Dendritic cell treated with granulocyte-macrophage colony-stimulating factor and Interleukin-4, amounts not matched to agents 40 ng/mL and 50 ng/mL, for 4 days (primary cell): ENCODE measurements around the gene HIF3A.
"Not testable (repeated sequence)": the region's sequence is repeated elsewhere in the genome, so short reads cannot be mapped to it uniquely, and the experiment has no call there.

ENCODE experiments used
- H3K27ac Mint-ChIP-seq: one replicate; pipeline ENCODE4 v1.8.0; 2022; ENCODE audit warnings: mild to moderate bottlenecking, mixed read lengths
- H3K27me3 Mint-ChIP-seq: one replicate; pipeline ENCODE4 v1.8.0; 2022; ENCODE audit warnings: mild to moderate bottlenecking, mixed read lengths
- H3K36me3 Mint-ChIP-seq: one replicate; pipeline ENCODE4 v1.8.0; 2022; ENCODE audit warnings: low read depth, mixed read lengths
- H3K4me1 Mint-ChIP-seq: one replicate; pipeline ENCODE4 v1.8.0; 2022; ENCODE audit warnings: low read depth, mixed read lengths
- H3K4me3 Mint-ChIP-seq: one replicate; pipeline ENCODE4 v1.8.0; 2022; ENCODE audit warnings: mild to moderate bottlenecking, moderate library complexity, mixed read lengths
- H3K9me3 Mint-ChIP-seq: one replicate; pipeline ENCODE4 v1.8.0; 2022; ENCODE audit warnings: mixed read lengths
- intact Hi-C: fragments of 100-400 bp; cut with micrococcal nuclease; formaldehyde crosslinking; loops from one replicate; pipeline ENCODE4 v1.15.0; 2022

The HIF3A gene

GRCh38 chr19:46296722-46297461, at the start of gene HIF3A:
TSS of gene HIF3A (plus strand) at chr19:46297042. CDS start at chr19:46297077, 35 bp downstream.
- Mint-ChIP-seq H3K36me3 (no peaks in the 10 kb centered on the region), H3K9me3 (no peaks in the 10 kb centered on the region), H3K4me1 (peaks cover 16% of the 10 kb centered on the region), H3K27ac (no peak within 1 kb of the TSS), H3K4me3 (no peak within 1 kb of the TSS), H3K27me3 (peaks cover 61% of the 10 kb centered on the region)
- intact Hi-C loops, result no loop called here

- peaks cover 30% of the 10 kb centered on the region for H3K27me3 Mint-ChIP-seq
- no peak overlapping the region for H3K4me3 Mint-ChIP-seq
- no peaks in the 10 kb centered on the region for H3K4me1 Mint-ChIP-seq
- no peaks in the 10 kb centered on the region for H3K9me3 Mint-ChIP-seq
- H3K27ac Mint-ChIP-seq, result no peak overlapping the region
- H3K36me3 Mint-ChIP-seq, result no peaks in the 10 kb centered on the region
- intact Hi-C loops, result no loop called here
Observed at GRCh38 chr19:46250076-46250735, 46.6 kb upstream of the HIF3A start.

- Mint-ChIP-seq H3K4me3 (no peak overlapping the region), H3K36me3 (no peaks in the 10 kb centered on the region), H3K27ac (no peak overlapping the region), H3K9me3 (no peaks in the 10 kb centered on the region), H3K27me3 (peaks cover 22% of the 10 kb centered on the region), H3K4me1 (peaks cover 2% of the 10 kb centered on the region)
- intact Hi-C loops, result no loop called here
Observed at GRCh38 chr19:46251416-46251815, 45.4 kb upstream of the HIF3A start.

GRCh38 chr19:46254776-46255175, 42.1 kb upstream of the HIF3A start:
- H3K9me3 Mint-ChIP-seq, result no peaks in the 10 kb centered on the region
- no peaks in the 10 kb centered on the region for H3K36me3 Mint-ChIP-seq
- H3K27me3 Mint-ChIP-seq, result peaks cover 16% of the 10 kb centered on the region
- H3K4me3 Mint-ChIP-seq, result no peak overlapping the region
- intact Hi-C loops, result no loop called here
- no peak overlapping the region for H3K27ac Mint-ChIP-seq
- H3K4me1 Mint-ChIP-seq, result peaks cover 18% of the 10 kb centered on the region

- no peaks in the 10 kb centered on the region for H3K36me3 Mint-ChIP-seq
- no peak overlapping the region for H3K4me3 Mint-ChIP-seq
- no peaks in the 10 kb centered on the region for H3K9me3 Mint-ChIP-seq
- H3K27ac Mint-ChIP-seq, result no peak overlapping the region
- intact Hi-C loops, result no loop called here
- H3K4me1 Mint-ChIP-seq, result peaks cover 18% of the 10 kb centered on the region
- peaks cover 23% of the 10 kb centered on the region for H3K27me3 Mint-ChIP-seq
Observed at GRCh38 chr19:46256855-46257254, 40.0 kb upstream of the HIF3A start.

GRCh38 chr19:46261501-46261900, 35.3 kb upstream of the HIF3A start:
- Mint-ChIP-seq H3K27me3 (peaks cover 42% of the 10 kb centered on the region), H3K4me1 (peaks cover 23% of the 10 kb centered on the region)
- H3K9me3 Mint-ChIP-seq, H3K27ac Mint-ChIP-seq, H3K4me3 Mint-ChIP-seq, intact Hi-C loops, H3K36me3 Mint-ChIP-seq: not testable (repeated sequence)

- H3K9me3 Mint-ChIP-seq, H3K27ac Mint-ChIP-seq, H3K36me3 Mint-ChIP-seq, H3K4me3 Mint-ChIP-seq, intact Hi-C loops: not testable (repeated sequence)
- Mint-ChIP-seq H3K27me3 (peaks cover 48% of the 10 kb centered on the region), H3K4me1 (peaks cover 13% of the 10 kb centered on the region)
Observed at GRCh38 chr19:46262684-46263296, 34.1 kb upstream of the HIF3A start.

- H3K27me3 Mint-ChIP-seq, result peaks cover 55% of the 10 kb centered on the region
- H3K9me3 Mint-ChIP-seq, H3K4me1 Mint-ChIP-seq, H3K36me3 Mint-ChIP-seq, H3K4me3 Mint-ChIP-seq, H3K27ac Mint-ChIP-seq: not testable (repeated sequence)
- intact Hi-C loops, result loop anchor here (1.0 to 2.0 kb wide), 2 partner anchors 186 to 236 kb away; no protein-coding TSS in a partner anchor
Observed at GRCh38 chr19:46264801-46265200, 32.0 kb upstream of the HIF3A start.

- Mint-ChIP-seq H3K4me1 (peaks cover 7% of the 10 kb centered on the region), H3K27ac (no peak overlapping the region), H3K36me3 (no peaks in the 10 kb centered on the region), H3K9me3 (no peaks in the 10 kb centered on the region), H3K4me3 (no peak overlapping the region), H3K27me3 (peaks cover 56% of the 10 kb centered on the region)
- intact Hi-C loops, result loop anchor here (1.0 to 2.0 kb wide), 2 partner anchors 187 to 236 kb away; no protein-coding TSS in a partner anchor
Observed at GRCh38 chr19:46265217-46265828, 31.5 kb upstream of the HIF3A start.

GRCh38 chr19:46269101-46269500, 27.7 kb upstream of the HIF3A start:
- no peak overlapping the region for H3K4me3 Mint-ChIP-seq
- H3K36me3 Mint-ChIP-seq, result no peaks in the 10 kb centered on the region
- intact Hi-C loops, result no loop called here
- H3K9me3 Mint-ChIP-seq, result no peaks in the 10 kb centered on the region
- H3K27ac Mint-ChIP-seq, result no peak overlapping the region
- no peaks in the 10 kb centered on the region for H3K4me1 Mint-ChIP-seq
- peaks cover 52% of the 10 kb centered on the region for H3K27me3 Mint-ChIP-seq

GRCh38 chr19:46270521-46271256, 26.2 kb upstream of the HIF3A start:
- no peaks in the 10 kb centered on the region for H3K36me3 Mint-ChIP-seq
- H3K4me3 Mint-ChIP-seq, result no peak overlapping the region
- H3K27me3 Mint-ChIP-seq, result peaks cover 45% of the 10 kb centered on the region
- no peak overlapping the region for H3K27ac Mint-ChIP-seq
- no peaks in the 10 kb centered on the region for H3K9me3 Mint-ChIP-seq
- no peaks in the 10 kb centered on the region for H3K4me1 Mint-ChIP-seq
- intact Hi-C loops, result no loop called here

- H3K27me3 Mint-ChIP-seq, result peaks cover 41% of the 10 kb centered on the region
- intact Hi-C loops, result no loop called here
- H3K4me1 Mint-ChIP-seq, result no peaks in the 10 kb centered on the region
- no peak overlapping the region for H3K4me3 Mint-ChIP-seq
- no peaks in the 10 kb centered on the region for H3K36me3 Mint-ChIP-seq
- H3K27ac Mint-ChIP-seq, result no peak overlapping the region
- H3K9me3 Mint-ChIP-seq, result no peaks in the 10 kb centered on the region
Observed at GRCh38 chr19:46271481-46272197, 25.2 kb upstream of the HIF3A start.

- intact Hi-C loops, H3K9me3 Mint-ChIP-seq: not testable (repeated sequence)
- peaks cover 46% of the 10 kb centered on the region for H3K27me3 Mint-ChIP-seq
Observed at GRCh38 chr19:46273931-46274330, 22.9 kb upstream of the HIF3A start.

More at GRCh38 chr19:46273931-46274330, 22.9 kb upstream of the HIF3A start:
- not testable (repeated sequence) for H3K36me3 Mint-ChIP-seq, H3K4me1 Mint-ChIP-seq, H3K4me3 Mint-ChIP-seq, H3K27ac Mint-ChIP-seq
